SK-N-SH treated with all-trans-retinoic acid at 6 μM for 48 hours (cell line): ENCODE measurements around the gene CTNNA3.

ENCODE experiments used
- ATAC-seq: fragments of 200-7000 bp; cut with Tn5 transposase; 3 replicates; pipeline ENCODE4 v1.9.1; 2020; ENCODE audit warnings: mild to moderate bottlenecking, moderate library complexity
- ARNTL ChIP-seq: fragments of 450-650 bp; formaldehyde crosslinking; IDR thresholded peaks from 2 replicates; pipeline ENCODE4 v1.5.0; 2020; ENCODE audit warnings: low read depth, mild to moderate bottlenecking, moderate library complexity, borderline replicate concordance
- BACH2 ChIP-seq: fragments of 250-450 bp; sonication (Bioruptor Pico); IDR thresholded peaks from 2 replicates; pipeline ENCODE4 v1.9.0; 2021; ENCODE audit warnings: mild to moderate bottlenecking, borderline replicate concordance
- CREB5 ChIP-seq: fragments of 250-450 bp; sonication (Bioruptor Pico); IDR thresholded peaks from 2 replicates; pipeline ENCODE4 v1.5.1; 2020; ENCODE audit warnings: low read depth, mild to moderate bottlenecking, moderate library complexity
- CSDC2 ChIP-seq: fragments of 250-450 bp; sonication (Bioruptor Pico); IDR thresholded peaks from 2 replicates; pipeline ENCODE4 v1.5.0; 2020; ENCODE audit warnings: mild to moderate bottlenecking, moderate library complexity
- CSRNP3 ChIP-seq: fragments of 250-450 bp; sonication (Bioruptor Pico); IDR thresholded peaks from 2 replicates; pipeline ENCODE4 v1.5.1; 2021; ENCODE audit warnings: mild to moderate bottlenecking, moderate library complexity
- ESRRG ChIP-seq: fragments of 250-450 bp; sonication (Bioruptor Pico); IDR thresholded peaks from 2 replicates; pipeline ENCODE4 v1.6.1; 2021; ENCODE audit warnings: mild to moderate bottlenecking
- GLIS3 ChIP-seq: fragments of 250-450 bp; sonication (Bioruptor Pico); IDR thresholded peaks from 2 replicates; pipeline ENCODE4 v1.5.0; 2020; ENCODE audit warnings: mild to moderate bottlenecking, moderate library complexity
- ISL1 ChIP-seq: fragments of 250-450 bp; sonication (Bioruptor Pico); IDR thresholded peaks from 2 replicates; pipeline ENCODE4 v2.1.2; 2022; ENCODE audit warnings: mild to moderate bottlenecking, moderate library complexity
- OSR1 ChIP-seq: fragments of 250-450 bp; sonication (Bioruptor Pico); IDR thresholded peaks from 2 replicates; pipeline ENCODE4 v1.8.0; 2022; ENCODE audit warnings: moderate library complexity, mild to moderate bottlenecking, inconsistent platforms
- PATZ1 ChIP-seq: fragments of 250-450 bp; sonication (Bioruptor Pico); IDR thresholded peaks from 2 replicates; pipeline ENCODE4 v1.8.0; 2020; ENCODE audit warnings: mild to moderate bottlenecking, moderate library complexity, borderline replicate concordance
- PPARA ChIP-seq: fragments of 250-450 bp; sonication (Bioruptor Pico); IDR thresholded peaks from 2 replicates; pipeline ENCODE4 v1.5.0; 2020; ENCODE audit warnings: mild to moderate bottlenecking, borderline replicate concordance
- RARB ChIP-seq: fragments of 250-450 bp; sonication (Bioruptor Pico); IDR thresholded peaks from 2 replicates; pipeline ENCODE4 v1.8.0; 2021; ENCODE audit warnings: mild to moderate bottlenecking, moderate library complexity
- SNAI2 ChIP-seq: fragments of 250-450 bp; sonication (Bioruptor Pico); IDR thresholded peaks from 2 replicates; pipeline ENCODE4 v1.5.0; 2020; ENCODE audit warnings: mild to moderate bottlenecking, moderate library complexity
- TCF4 ChIP-seq: fragments of 250-450 bp; sonication (Bioruptor Pico); IDR thresholded peaks from 2 replicates; pipeline ENCODE4 v1.8.0; 2021; ENCODE audit warnings: mild to moderate bottlenecking, moderate library complexity, borderline replicate concordance
- TOX ChIP-seq: fragments of 250-450 bp; sonication (Bioruptor Pico); IDR thresholded peaks from 2 replicates; pipeline ENCODE4 v1.8.0; 2021; ENCODE audit warnings: mild to moderate bottlenecking, moderate library complexity, borderline replicate concordance
- ZC3H10 ChIP-seq: fragments of 250-450 bp; sonication (Bioruptor Pico); IDR thresholded peaks from 2 replicates; pipeline ENCODE4 v1.5.1; 2021; ENCODE audit warnings: mild to moderate bottlenecking, moderate library complexity
- ZFP3 ChIP-seq: fragments of 250-450 bp; sonication (Bioruptor Pico); IDR thresholded peaks from 2 replicates; pipeline ENCODE4 v1.5.0; 2020; ENCODE audit warnings: mild to moderate bottlenecking, moderate library complexity
- ZFP30 ChIP-seq: fragments of 450-650 bp; formaldehyde crosslinking; IDR thresholded peaks from 2 replicates; pipeline ENCODE4 v1.5.0; 2022; ENCODE audit warnings: mild to moderate bottlenecking, moderate library complexity
- ZNF565 ChIP-seq: fragments of 450-650 bp; formaldehyde crosslinking; conservative IDR thresholded peaks from 2 replicates; pipeline ENCODE4 v1.5.0; 2020; ENCODE audit warnings: low read depth, mild to moderate bottlenecking, moderate library complexity
- ZNF70 ChIP-seq: fragments of 450-650 bp; formaldehyde crosslinking; IDR thresholded peaks from 2 replicates; pipeline ENCODE4 v1.5.0; 2020; ENCODE audit warnings: mild to moderate bottlenecking, moderate library complexity
- ZNF8 ChIP-seq: fragments of 450-650 bp; formaldehyde crosslinking; IDR thresholded peaks from 2 replicates; pipeline ENCODE4 v1.5.0; 2020; ENCODE audit warnings: mild to moderate bottlenecking, moderate library complexity
- TF ChIP-seq, protein P1 (sequence below): fragments of 250-450 bp; sonication (Bioruptor Pico); IDR thresholded peaks from 2 replicates; pipeline ENCODE4 v1.8.0; 2021; ENCODE audit warnings: low read depth, mild to moderate bottlenecking, moderate library complexity, borderline replicate concordance
- TF ChIP-seq, protein P2 (sequence below): fragments of 250-450 bp; sonication (Bioruptor Pico); IDR thresholded peaks from 2 replicates; pipeline ENCODE4 v1.5.0; 2020; ENCODE audit warnings: mild to moderate bottlenecking, moderate library complexity

Gene CTNNA3

DNA sequence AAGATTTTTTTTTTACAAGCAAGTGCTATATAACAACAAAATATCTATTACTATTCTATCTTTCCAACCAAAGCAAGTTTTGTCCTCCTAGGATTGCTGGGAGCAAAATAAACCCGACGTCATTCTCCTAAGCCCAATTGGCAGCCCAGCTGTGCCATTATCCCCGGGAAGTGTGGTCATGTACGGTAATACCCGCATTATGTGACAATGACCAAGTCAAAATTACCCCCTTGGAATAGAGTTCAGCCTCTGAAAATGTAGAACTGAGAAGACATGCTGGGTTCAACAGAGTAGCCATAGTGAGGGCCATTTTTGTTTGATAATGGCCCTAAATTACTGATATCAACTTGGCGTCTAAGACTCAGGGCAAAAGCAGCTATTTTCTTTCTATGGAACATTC lies 554.7 kb downstream of the CTNNA3 start:
- TF ChIP-seq SNAI2 (CRISPR knock-in tag): no peak
- no peak for TF ChIP-seq ESRRG (CRISPR knock-in tag)
- no peak for TF ChIP-seq PPARA (CRISPR knock-in tag)
- TF ChIP-seq CSRNP3: no peak
- no peak for TF ChIP-seq CSDC2 (CRISPR knock-in tag)
- ATAC-seq: no peak

GRCh38 chr10:67140641-67141040 lies 555.4 kb downstream of the CTNNA3 start:
- ATAC-seq: no peak
- no peak for TF ChIP-seq OSR1 (CRISPR knock-in tag)
- TF ChIP-seq TOX: no peak
- TF ChIP-seq BACH2 (CRISPR knock-in tag): no peak

- TF ChIP-seq, protein P1, sequence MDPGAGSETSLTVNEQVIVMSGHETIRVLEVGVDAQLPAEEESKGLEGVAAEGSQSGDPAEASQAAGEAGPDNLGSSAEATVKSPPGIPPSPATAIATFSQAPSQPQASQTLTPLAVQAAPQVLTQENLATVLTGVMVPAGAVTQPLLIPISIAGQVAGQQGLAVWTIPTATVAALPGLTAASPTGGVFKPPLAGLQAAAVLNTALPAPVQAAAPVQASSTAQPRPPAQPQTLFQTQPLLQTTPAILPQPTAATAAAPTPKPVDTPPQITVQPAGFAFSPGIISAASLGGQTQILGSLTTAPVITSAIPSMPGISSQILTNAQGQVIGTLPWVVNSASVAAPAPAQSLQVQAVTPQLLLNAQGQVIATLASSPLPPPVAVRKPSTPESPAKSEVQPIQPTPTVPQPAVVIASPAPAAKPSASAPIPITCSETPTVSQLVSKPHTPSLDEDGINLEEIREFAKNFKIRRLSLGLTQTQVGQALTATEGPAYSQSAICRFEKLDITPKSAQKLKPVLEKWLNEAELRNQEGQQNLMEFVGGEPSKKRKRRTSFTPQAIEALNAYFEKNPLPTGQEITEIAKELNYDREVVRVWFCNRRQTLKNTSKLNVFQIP (CRISPR knock-in tag): no peak
- TF ChIP-seq BACH2 (CRISPR knock-in tag): no peak
- no peak for TF ChIP-seq ZNF8 (CRISPR knock-in tag)
- TF ChIP-seq ZFP3 (CRISPR knock-in tag): no peak
- TF ChIP-seq ESRRG (CRISPR knock-in tag): no peak
- TF ChIP-seq ARNTL (CRISPR knock-in tag): no peak
- no peak for TF ChIP-seq CREB5 (CRISPR knock-in tag)
- TF ChIP-seq, protein P2, sequence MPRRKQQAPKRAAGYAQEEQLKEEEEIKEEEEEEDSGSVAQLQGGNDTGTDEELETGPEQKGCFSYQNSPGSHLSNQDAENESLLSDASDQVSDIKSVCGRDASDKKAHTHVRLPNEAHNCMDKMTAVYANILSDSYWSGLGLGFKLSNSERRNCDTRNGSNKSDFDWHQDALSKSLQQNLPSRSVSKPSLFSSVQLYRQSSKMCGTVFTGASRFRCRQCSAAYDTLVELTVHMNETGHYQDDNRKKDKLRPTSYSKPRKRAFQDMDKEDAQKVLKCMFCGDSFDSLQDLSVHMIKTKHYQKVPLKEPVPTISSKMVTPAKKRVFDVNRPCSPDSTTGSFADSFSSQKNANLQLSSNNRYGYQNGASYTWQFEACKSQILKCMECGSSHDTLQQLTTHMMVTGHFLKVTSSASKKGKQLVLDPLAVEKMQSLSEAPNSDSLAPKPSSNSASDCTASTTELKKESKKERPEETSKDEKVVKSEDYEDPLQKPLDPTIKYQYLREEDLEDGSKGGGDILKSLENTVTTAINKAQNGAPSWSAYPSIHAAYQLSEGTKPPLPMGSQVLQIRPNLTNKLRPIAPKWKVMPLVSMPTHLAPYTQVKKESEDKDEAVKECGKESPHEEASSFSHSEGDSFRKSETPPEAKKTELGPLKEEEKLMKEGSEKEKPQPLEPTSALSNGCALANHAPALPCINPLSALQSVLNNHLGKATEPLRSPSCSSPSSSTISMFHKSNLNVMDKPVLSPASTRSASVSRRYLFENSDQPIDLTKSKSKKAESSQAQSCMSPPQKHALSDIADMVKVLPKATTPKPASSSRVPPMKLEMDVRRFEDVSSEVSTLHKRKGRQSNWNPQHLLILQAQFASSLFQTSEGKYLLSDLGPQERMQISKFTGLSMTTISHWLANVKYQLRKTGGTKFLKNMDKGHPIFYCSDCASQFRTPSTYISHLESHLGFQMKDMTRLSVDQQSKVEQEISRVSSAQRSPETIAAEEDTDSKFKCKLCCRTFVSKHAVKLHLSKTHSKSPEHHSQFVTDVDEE (CRISPR knock-in tag): no peak
- TF ChIP-seq ZNF565: no peak
- TF ChIP-seq ISL1 (CRISPR knock-in tag): no peak
- no peak for TF ChIP-seq TCF4 (CRISPR knock-in tag)
- no peak for TF ChIP-seq OSR1 (CRISPR knock-in tag)
- no peak for TF ChIP-seq ZC3H10 (CRISPR knock-in tag)
- TF ChIP-seq CSDC2 (CRISPR knock-in tag): no peak
- no peak for TF ChIP-seq GLIS3 (CRISPR knock-in tag)
- no peak for TF ChIP-seq ZNF70 (CRISPR knock-in tag)
- TF ChIP-seq RARB (CRISPR knock-in tag): no peak
- TF ChIP-seq PPARA (CRISPR knock-in tag): no peak
- TF ChIP-seq CSRNP3: no peak
- ATAC-seq: no peak
Measured at GRCh38 chr10:67127441-67127840, 568.6 kb downstream of the CTNNA3 start.

DNA sequence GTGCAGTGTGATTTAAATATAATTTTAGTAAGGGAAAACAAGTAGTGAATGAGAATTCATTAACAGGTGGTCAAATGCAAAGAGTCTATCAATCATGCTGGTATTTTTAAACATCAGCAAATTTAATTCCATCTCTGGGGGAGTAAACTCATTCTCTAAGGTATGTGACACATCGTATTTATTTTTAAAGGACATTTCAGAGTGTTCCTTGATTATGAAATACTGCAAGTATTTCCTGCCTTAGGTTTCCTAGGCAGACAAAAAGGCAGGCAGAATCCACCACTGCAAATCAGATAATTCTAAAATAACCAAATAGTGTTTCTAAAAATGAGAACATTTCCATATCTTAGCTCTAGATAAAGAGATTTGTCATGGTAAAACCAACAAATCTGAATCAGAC lies 576.3 kb downstream of the CTNNA3 start:
- ATAC-seq: no peak
- TF ChIP-seq TCF4 (CRISPR knock-in tag) (no peak), CSRNP3 (no peak), TOX (no peak), BACH2 (CRISPR knock-in tag) (no peak), GLIS3 (CRISPR knock-in tag) (no peak), ZNF8 (CRISPR knock-in tag) (no peak), CREB5 (CRISPR knock-in tag) (no peak), PATZ1 (no peak), ISL1 (CRISPR knock-in tag) (no peak), ZFP30 (CRISPR knock-in tag) (no peak), OSR1 (CRISPR knock-in tag) (no peak), ZNF70 (CRISPR knock-in tag) (no peak)
